Measurements from ENCODE around the gene MPHOSPH8.
"Not testable (repeated sequence)": the region's sequence is repeated elsewhere in the genome, so short reads cannot be mapped to it uniquely, and the experiment has no call there.

MPHOSPH8 gene

DNA sequence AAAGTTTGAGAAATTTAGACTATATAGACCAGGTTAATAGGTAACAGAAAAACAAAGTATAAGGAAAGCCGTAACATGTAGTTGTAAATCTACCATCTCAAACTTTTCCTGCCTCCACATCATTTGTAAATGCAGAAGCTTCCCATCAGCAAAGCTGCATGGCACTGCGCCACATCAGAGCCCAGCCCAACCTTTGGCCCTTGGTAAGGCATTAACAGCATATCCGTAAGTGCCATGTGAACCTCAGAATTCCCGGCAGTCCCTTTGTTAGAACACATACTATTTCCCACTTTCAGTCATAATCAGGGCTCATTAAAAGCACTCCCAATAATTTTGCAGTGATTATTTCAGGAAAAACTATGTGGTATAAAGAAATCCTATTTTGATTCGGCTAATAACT lies 51.6 kb downstream of the MPHOSPH8 start:
- no peak for DNase-seq

DNA sequence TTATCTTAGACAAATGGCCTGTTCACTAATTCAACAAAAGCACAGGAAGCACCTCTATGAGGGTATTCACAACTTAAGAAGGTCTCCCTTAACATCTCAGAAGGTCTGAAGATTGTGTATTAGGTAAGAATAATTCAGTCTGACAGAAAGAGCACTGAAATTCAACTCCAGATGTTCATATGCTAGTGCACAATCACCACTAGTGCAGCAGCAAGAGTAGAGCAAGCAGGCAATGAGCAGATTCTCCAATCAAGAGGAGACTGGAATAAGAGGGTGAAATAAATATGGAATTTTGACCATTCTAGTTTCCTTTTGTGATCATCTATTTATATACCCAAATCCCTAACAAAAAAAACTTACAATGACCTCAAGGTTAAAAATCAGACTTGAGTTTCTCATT lies 52.0 kb downstream of the MPHOSPH8 start:
- DNase-seq, result no peak

DNA sequence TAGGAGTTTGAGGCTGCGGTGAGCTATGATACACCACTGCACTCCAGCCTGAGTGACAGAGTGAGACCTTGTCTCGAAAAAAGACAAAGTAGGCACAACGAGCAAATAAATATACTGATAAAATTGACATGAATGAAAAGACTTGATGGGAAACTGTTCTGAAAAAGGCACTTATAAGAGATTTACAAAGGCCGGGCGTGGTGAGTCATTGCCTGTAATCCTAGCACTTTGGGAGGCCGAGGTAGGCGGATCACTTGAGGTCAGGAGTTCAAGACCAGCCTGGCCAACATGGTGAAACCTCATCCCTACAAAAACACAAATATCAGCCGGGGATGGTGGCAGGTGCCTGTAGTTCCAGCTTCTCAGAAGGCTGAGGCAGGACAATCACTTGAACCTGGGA lies 58.0 kb downstream of the MPHOSPH8 start:
- not testable (repeated sequence) for DNase-seq

DNA sequence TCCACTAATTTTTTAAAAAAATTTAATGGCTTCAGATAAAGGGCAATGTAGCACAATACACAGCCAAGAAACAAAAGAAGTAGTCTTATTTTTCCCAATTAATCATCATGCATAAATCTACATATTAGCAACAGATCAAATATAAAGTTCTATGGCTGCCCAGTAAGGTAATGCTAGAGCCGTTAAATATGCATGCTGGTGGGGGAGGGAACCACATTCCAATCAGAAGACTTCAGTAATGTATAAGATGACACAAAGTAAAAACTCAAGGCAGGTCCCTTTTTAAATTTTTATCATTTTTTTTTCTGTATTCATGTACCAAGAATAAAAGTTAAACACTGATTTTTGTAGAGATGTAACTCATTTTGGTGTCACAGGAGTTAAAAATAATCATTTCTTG lies 62.0 kb downstream of the MPHOSPH8 start:
- no peak for DNase-seq

DNA sequence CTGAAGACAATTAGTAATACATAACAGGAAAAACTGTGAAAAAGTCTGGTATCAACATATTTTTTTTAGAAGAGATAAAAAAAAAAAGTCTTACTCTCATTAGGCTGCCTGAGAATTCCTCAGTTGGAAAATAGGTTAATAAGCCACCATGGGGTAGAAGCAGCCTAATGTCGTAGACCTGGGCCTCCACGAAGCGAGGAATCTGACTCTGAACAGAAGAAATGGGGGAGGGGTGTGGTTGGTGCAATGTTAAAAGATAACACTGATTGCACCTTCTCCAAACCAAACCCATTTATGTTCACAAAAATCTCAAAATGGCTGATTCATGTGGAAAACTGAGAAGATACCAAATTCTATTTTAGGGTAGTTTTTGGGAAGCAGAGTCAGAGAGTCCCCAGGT lies 62.4 kb downstream of the MPHOSPH8 start:
- DNase-seq, result no peak

DNA sequence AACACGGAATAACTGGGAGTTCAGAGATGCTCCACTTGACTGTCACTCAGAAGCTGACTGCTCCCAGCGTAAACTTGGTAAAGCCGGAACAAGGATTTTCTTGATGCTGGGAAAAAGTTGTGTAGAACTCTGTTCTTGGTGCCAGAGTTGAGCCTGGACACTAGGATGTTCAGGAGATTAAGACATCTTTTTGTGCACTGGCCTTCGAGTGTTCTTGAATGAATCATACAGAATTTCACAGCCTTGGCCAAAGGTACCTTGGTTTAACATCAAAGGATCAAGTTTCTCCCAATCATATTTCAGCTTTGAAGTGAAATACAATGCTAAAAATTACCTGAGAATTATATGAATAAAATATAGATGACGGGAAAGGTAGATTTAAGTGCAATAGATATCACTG lies 67.5 kb downstream of the MPHOSPH8 start:
- not testable (repeated sequence) for DNase-seq

DNA sequence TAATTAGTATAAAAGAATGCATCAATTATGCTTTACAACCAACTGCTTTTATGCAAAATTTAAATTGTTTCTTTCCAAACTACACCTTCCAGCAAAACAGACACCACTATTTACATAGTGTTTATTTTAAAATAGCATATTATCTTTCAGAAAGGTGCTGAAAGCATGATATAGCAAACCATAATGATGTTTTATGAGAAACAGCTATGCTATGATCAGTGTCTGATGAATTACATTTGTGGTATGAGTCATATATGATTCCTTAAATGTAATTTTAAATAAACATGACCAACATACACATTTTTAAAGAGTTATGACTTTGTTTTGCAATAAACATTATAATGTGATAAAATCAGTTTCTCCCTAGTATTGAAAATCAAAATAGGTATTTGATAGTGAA lies 68.2 kb downstream of the MPHOSPH8 start:
- peak in 1 of 2 experiments; percentile 10 for DNase-seq

DNA sequence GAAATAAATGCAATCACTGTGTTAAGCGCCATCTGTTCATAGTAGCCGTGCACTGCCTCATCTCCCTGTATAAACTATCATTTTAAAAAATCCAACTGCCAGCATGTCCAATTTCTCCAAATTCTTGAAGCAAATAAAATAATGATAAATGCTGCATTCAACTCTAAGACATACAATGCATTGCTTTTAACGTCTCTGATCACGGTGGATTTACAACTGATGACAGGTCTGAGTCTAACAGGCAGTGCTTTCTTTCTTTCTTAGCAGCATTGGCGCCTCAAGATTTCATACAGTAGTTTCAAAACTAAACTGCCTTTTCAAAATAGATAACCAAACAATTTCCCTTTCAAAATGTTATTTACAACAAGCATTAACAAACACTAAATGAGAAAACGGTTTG lies 70.8 kb downstream of the MPHOSPH8 start:
- DNase-seq, result not testable (repeated sequence)

DNA sequence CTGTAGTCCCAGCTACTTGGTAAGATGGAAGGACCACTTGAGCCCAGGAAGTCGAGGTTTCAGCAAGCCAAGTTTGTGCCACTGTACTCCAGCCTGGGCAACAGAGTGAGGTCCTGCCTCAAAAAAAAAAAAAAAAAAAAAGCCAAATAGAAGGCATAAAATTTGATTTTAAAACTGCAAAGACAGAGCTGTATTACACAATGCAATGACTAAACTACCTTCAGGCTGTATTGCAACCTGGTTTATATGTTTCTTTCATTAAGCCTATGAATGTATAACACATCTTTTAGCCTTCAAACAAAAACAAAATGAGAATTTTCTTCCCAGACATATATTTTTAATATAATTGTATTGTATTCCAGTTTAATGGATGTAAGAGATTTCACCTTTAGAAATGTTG lies 75.6 kb downstream of the MPHOSPH8 start:
- not testable (repeated sequence) for DNase-seq

DNA sequence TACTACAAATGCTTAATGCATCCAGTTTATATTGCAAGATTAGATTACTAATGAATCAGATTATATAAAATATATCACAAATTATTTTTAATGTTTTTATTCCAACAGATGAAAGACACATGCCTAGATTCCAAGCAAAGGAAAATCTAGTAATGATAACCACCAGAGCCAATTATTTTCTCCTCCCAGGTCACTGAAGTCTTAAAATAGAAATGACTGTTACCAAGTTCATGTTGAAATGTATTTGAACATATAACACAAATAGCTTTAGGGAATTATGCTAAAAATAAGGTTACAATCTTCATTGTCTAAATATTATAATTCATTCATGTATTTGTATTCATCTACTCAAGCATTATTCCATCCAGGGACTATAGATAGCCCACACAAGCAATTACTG lies 76.3 kb downstream of the MPHOSPH8 start:
- not testable (repeated sequence) for DNase-seq

DNA sequence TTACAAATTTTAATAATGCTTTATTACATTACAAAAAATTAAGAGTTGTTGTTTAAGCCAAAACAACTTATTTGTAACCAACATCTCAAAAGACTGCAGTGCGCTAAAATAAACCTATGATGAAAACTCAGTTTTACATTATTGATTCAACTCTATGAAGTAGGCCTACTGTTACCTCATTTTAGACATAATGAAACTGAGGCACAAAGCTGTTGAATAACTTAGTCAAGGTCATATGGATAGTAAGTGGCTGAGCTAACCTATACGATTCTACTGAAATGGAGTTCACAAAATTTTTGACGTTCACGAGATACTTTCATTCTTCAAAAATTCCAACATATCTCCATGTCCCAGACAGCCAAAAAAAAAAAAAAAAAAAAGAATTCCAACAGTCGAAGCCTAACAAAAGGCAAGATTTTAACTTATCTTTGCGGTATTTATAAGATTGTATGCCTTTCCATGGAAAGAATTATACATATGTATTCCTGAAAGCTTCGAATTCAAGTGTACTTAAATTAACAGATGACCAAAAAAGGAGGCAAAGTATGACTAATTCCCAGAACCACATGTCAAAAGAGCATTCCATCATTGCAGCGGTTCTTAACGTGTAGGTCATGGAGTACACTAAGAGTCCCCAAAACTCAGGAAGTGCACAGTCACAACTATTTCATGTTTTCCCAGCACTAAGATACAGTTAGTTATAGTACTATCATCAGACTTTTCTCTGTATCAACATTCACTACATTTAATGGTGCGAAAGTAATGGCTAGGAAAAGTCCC lies 79.9 kb downstream of the MPHOSPH8 start:
- DNase-seq, result no peak

DNA sequence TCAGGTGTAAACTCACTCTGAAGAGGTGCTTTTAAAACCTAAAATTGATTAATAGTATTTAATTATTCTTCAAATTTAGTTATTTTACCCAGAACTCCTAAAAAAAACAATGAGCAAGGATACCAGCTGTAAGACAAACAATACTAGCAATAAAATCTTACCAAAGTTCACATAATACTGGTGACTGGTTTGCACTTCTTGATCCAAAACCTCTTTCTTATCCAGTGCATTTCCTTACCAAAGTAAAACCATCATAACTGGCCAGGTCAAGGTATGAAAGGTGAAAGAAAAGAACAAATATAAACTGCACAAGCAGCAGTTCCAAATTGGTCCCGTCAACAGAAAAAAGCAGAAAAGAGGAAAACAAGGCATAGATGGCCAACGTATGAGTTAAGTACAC lies 86.6 kb downstream of the MPHOSPH8 start:
- DNase-seq, result no peak
